Thyroid gland (tissue), 4 donors: ENCODE results near the gene EFL1.

Source experiments
- POLR2A ChIP-seq, 2 donors: fragments of 450-650 bp; IDR thresholded peaks; one replicate each; pipeline ENCODE4 v1.6.1; 2017; ENCODE audit warnings: antibody characterized with exemption in 2 of 2, mild to moderate bottlenecking in 2 of 2, moderate library complexity in 1 of 2
- TF ChIP-seq, protein P1 (sequence below), 6 experiments: fragments of 200-600 bp in 3 of 6; fragments of 450-650 bp in 3 of 6; sonication (generic) in 3 of 6; IDR thresholded peaks; one replicate each; pipeline ENCODE4 v1.5.1; 2016 to 2019; ENCODE audit warnings: antibody characterized with exemption in 6 of 6, mild to moderate bottlenecking in 2 of 6, inconsistent platforms in 1 of 6, moderate library complexity in 1 of 6

- TF ChIP-seq, protein P1, sequence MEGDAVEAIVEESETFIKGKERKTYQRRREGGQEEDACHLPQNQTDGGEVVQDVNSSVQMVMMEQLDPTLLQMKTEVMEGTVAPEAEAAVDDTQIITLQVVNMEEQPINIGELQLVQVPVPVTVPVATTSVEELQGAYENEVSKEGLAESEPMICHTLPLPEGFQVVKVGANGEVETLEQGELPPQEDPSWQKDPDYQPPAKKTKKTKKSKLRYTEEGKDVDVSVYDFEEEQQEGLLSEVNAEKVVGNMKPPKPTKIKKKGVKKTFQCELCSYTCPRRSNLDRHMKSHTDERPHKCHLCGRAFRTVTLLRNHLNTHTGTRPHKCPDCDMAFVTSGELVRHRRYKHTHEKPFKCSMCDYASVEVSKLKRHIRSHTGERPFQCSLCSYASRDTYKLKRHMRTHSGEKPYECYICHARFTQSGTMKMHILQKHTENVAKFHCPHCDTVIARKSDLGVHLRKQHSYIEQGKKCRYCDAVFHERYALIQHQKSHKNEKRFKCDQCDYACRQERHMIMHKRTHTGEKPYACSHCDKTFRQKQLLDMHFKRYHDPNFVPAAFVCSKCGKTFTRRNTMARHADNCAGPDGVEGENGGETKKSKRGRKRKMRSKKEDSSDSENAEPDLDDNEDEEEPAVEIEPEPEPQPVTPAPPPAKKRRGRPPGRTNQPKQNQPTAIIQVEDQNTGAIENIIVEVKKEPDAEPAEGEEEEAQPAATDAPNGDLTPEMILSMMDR (IDR thresholded peaks at IDR 0.05): no peak
- TF ChIP-seq POLR2A (IDR thresholded peaks at IDR 0.05): no peak
Measured at GRCh38 chr15:82165948-82166376, 96.6 kb downstream of the EFL1 start.
